HS-5 (cell line): ENCODE measurements around the gene C1orf159.
"Not testable (repeated sequence)": the region's sequence is repeated elsewhere in the genome, so short reads cannot be mapped to it uniquely, and the experiment has no call there.

Source experiments
- DNase-seq: peaks from one replicate; pipeline ENCODE4 v3.0.0-alpha.2; 2012; ENCODE audit warnings: low read depth

C1orf159 gene

DNA sequence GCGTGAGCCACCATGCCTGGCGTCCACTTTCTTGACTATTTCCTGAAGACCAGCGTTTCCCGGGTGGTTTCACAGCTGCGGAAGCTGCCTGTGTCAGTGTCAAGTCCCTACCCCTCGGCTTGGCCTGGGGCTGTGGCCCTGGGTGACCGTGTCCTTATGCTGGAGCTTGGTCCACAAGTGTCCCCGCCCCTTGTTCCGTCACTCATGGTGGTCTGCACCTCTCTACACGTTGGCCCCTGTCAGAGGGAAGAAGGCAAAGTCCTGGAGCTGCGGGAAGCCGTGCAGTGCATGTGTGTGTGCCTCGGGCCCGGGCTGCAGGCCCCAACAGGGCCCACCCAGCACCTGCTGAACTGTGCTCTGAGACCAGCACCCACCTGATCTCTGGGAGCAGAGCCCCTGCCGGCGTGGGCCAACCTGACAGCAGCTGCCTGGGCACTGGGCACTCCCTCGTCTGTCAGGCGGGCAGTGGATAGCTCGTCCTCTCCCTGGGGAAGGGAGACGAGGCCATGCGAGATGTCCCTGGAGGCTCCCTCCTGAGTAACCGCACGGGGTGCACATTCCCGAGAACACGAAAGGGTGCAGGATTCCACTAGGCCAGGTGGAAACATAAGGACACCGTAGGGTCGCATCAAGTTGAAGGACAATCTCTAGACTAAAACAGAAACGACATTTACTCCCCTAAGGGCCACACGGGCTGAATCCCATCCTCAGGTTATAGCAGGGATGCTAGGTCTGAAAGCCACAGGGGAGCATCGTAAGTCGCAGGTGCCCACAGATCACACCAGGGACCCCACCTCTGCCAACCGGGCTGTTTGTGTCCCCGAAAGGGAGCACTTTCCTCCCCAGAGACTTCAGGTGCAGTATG is 2.4 kb upstream of the C1orf159 start:
- DNase-seq, result no peak

DNA sequence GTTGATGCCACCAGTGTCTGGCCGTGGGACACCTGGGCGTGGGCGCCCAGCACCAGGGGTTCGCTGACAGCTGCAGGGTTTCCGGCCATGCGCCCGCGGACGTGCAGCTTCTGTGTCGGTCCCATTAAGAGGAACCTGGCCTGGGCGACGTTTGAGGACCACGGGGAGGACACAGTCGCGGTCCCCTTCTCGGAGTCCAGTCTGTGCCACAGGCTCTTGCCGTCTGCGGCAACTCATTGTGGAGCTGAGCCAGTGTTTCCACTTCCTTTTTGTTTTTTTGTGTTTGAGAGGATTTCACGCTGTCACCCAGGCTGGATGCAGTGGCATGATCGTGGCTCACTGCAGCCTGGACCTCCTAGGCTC is 1.6 kb upstream of the C1orf159 start:
- no peak for DNase-seq

DNA sequence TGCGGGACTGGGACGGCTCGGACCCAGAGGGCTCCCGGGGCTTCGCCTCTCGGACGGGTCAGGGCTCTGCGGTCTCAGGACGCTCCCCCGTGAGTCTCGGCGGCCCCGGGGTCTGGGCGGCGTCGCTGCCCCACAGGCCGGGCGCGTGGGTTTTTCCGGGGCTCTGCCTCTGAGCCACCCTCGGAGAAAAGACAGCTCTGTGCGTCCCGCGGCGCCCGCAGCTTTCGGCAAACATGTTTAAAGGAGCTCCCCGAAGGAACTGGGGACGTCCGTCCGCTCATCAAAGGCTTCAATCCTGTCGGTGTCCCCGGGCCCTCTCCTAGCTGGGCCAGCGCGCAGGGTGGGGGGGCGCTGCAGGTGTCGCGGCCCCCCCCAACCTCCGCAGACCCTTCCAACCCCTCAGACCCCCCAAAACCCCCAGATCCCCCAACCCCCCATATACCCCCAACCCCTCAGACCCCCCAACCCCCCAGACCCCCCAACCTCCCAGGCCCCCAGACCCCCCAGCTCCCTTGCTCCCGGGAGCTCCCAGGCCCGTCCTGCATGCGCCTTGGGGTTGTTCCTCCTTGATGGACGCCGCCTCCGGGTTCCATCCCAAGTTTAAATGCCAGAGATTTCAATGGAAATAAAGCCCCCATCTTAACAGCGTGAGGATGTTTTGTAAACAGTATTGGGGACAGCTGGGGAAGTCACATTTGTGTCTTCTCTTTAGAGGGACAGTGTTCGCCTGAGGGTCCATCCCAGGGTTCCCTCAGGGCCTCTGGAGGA is 996 bp upstream of the C1orf159 start:
- no peak for DNase-seq

DNA sequence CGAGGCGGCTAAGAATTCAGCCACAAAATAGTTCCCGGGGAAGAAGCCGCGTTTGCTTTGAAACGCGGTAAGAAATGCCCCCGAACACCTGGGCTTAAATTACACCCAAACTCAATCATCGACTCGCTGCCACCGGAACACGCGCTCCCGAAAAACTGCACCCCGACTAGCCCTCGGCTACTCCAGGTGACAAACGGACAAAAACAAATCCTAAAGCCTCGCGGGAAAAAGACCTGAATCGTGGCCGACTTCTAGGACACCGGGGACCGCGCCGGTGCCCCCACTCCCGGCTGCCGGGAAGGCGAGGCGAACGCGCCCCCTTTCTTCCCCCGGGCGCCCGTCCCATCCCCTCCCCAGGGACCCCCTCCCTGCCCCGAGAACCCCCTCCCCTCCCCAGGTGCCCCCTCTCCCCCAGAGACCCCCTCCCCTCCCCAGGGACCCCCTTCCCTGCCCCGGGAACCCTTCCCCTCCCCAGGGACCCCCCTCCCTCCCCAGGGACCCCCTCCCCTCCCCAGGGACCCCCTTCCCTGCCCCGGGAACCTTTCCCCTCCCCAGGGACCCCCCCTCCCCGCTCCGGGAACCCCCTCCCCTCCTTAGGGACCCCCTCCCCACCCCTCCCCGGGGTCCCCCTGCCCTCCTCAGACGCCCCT is 628 bp downstream of the C1orf159 start:
- no peak for DNase-seq

DNA sequence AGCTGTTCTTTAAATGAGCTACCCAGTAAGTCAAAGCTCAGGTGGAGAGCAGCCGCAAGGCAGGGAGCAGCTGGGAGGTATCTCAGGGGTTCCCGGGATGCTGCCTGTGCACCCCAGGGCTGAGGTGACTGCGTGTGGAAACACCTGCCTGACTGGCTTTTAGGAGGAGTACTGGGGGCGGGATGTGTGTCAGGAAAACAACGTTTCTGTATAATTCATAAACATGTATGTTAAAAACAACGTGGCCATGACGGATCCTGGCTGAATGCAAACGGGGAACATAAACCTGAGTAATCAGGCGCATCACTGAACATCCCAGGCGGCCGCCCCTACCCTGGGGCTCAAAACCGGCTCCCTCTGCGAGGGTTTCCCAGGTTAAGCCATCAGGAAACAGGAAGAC is 1.5 kb downstream of the C1orf159 start:
- DNase-seq, result no peak

DNA sequence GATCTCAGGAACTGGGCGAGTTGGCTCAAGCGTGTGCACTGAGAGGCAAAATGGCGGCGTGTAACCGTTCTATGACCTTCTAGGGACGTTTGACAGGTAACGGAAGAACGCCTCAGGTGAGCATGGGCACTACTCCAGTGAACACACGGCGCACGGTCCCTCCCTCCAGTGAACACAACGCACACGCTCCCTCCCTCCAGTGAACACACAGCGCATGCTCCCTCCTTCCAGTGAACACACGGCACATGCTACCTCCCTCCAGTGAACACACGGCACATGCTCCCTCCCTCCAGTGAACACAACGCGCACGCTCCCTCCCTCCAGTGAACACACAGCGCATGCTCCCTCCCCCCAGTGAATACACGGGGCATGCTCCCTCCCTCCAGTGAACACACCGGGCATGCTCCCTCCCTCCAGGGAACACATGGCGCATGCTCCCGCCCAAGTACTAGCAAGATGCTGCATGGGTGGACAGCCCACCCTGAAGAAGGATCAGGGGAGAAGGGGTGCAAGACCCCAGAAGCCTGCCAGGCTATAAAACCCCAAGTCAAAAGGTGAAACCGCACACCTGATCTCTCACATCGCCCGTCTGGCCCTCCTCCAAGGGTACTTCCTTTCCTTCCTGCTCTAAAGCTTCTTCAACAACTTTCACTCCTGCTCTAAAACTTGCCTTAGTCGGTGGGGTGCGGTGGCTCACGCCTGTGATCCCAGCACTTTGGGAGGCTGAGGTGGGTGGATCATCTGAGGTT is 3.5 kb downstream of the C1orf159 start:
- no peak for DNase-seq

DNA sequence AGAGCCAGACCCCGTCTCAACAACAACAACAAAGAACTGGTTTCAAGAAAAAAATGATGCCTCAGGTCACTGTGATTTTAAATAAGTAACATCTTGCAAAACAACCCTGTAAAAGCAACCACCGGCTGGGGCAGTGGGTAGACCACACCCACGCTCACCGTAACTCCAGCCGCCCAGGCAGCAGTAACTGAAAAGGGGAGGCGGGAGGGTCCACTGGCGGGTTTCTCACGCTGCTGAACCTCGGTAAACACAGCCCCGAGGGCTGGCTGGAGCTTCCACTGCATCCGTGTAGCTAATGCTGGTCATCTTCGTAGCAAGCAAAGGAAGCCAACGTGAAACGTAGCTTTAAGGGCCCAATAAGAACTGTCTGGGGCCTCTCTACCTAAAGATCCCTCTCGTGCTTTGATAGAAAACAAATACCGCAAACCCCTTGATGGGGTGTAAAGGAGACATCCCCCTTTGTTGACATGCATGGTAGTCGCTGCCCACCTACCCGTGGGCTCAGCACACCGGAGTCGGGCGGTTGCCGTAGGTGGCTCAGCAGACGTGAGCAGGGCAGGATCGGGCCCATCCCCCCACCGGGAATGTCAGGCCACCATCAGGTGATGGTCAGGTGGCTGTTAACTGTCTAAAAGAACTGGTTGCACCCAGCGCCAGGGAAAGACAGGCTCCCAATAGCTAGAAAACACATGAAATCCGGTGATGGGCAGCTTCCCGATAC is 4.2 kb downstream of the C1orf159 start:
- DNase-seq, result no peak

DNA sequence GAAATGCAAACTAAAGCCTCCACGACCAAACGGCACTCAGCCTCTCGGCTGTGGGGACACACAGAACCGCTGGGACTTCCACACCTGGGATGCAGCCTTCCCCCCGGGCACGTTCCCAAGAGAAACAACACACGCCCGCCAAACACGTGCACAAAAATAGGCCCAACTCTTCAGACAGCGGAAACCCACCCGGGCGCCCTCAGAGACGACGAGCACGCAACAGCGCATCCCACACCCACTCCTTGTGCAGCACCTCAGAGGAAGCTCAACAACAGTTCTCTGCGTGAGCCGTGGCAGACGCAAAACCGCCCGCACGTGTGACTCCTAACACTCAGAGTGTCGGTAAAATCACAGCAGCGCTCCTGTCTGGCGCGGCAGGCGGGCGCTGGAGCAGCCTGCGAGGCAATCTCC is 5.3 kb downstream of the C1orf159 start:
- DNase-seq, result no peak

DNA sequence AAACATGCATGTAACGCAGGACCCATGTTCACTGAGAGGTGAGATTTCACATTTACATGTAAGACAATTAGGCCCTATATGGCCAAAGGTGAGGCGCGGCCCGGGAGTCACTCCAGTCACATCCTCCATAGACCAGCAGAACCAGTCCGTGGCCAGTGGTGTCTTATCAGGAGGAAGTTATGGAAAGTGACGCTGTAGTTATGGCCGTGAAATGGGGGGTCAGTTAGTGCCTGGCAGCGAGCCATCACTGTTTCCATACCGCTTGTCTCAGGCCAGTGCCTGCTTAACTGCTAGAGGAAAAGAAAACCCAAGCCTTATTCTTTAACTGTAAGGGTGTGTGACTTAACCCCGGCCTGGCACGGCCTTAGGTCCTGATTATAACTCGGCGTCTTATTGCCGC is 6.1 kb downstream of the C1orf159 start:
- no peak for DNase-seq

DNA sequence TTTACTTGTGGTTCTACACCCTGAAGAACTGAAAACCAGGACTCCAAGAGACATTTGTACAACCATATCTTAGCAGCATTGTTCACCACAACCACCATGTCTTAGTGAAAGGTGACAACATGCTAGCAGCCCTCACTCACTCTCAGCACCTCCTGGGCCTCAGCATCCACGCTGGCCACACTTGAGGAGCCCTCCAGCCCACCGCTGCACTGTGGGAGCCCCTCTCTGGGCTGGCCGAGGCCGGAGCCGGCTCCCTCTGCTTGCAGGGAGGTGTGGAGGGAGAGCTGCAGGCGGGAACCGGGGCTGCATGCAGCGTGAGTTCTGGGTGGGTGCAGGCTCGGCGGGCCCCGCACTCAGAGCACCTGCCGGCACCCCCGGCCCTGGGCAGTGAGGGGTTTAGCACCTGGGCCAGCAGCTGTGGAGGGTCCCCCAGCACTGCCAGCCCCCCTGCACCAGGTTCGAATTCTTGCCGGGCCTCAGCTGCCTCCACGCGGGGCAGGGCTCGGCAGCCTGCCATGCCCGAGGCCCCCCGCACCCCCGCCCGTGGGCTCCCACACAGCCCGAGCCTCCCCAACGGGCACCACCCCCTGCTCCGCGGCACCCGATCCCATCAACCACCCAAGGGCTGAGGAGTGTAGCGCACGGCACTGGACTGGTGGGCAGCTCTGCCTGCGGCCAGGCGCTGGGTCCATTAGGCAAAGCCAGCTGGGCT is 9.2 kb downstream of the C1orf159 start:
- no peak for DNase-seq

DNA sequence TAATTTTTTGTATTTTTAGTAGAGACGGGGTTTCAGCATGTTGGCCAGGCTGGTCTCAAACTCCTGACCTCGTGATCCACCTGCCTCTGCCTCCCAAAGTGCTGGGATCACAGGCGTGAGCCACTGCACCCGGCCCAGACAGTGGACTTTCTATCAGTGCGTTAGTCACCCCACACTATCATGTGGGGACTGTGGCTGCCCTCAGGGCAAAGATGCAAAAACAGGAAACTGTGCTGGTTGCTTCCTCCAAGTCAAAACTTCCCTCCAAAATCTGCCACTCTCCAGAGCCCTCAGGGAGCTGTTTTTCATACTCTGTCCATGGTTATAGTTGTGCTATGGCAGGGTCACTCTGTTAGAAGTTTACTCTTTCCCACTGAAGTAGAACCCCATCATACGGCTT is 11.7 kb downstream of the C1orf159 start:
- DNase-seq, result not testable (repeated sequence)

DNA sequence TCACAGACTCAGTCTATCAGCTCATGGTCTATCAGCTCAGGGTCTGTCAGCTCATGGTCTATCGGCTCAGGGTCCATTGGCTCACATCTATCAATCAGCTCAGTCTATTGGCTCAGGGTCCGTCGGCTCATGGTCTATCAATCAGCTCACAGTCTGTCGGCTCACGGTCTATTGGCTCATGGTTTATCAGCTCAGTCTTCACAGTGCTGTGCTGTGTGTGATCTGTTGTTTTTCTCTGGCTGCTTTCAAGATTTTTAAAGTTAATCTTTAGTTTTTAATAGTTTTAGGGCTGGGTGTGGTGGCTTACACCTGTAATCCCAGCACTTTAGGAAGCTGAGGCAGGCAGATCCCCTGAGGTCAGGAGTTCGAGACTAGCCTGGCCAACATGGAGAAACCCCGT is 14.4 kb downstream of the C1orf159 start:
- DNase-seq, result no peak

DNA sequence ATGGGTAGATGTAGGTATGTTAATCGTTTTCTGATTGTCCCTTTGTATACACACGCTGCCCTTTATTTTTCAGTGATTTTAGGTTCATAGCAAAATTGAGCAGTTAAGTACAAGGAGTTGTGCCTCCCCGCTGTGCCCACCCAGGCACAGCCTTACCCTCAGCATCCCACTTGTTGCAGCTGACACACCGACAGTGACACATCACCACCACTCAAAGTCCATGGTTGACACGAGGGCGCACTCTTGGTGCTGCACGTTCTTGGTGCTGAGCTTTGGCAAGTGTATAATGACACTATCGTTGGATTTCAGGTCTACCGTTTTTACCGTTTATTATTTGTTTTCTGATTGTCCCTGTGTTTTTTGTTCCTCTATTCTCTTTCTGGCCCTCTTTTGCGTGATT is 15.6 kb downstream of the C1orf159 start:
- DNase-seq, result no peak

DNA sequence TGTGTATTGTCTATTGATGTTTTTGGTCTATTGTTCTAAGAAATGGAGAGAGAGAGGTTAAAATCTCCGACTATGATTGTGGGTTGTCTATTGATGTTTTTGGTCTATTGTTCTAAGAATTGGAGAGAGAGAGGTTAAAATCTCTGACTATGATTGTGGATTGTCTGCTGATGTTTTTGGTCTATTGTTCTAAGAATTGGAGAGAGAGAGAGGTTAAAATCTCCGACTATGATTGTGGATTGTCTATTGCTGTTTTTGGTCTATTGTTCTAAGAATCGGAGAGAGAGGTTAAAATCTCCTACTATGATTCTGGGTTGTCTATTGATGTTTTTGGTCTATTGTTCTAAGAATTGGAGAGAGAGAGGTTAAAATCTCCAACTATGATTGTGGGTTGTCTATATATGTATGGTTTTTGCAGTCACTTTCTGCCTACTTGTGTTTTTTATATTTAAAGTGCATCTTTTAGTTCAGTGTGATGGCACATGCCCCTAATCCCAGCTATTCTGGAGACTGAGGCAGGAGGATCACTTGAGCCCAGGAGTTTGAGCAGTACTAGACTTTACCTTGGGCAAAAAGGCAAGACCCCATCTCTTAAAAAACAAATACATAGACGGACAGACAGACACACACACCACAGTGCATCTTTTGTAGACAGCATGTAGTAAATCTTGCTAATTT is 16.2 kb downstream of the C1orf159 start:
- no peak for DNase-seq

DNA sequence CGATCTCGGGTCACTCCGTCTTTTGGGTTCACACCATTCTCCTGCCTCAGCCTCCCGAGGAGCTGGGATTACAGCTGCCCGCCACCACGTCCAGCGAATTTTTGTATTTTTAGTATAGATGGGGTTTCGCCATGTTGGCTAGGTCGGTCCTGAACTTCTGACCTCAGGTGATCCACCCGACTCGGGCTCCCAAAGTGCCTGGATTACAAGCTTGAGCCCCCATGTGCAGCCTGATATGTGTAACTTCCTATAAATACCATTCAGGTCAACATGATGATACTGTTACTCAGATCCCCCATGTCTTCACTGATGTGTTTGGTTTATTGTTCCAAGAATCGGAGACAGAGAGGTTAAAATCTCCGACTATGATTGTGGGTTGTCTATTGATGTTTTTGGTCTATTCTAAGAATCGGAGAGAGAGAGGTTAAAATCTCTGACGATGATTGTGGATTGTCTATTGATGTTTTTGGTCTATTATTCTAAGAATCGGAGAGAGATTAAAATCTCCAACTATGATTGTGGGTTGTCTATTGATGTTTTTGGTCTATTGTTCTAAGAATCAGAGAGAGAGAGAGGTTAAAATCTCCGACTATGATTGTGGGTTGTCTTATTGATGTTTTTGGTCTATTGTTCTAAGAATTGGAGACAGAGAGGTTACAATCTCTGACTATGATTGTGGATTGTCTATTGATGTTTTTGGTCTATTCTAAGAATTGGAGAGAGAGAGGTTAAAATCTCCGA is 17.0 kb downstream of the C1orf159 start:
- no peak for DNase-seq

DNA sequence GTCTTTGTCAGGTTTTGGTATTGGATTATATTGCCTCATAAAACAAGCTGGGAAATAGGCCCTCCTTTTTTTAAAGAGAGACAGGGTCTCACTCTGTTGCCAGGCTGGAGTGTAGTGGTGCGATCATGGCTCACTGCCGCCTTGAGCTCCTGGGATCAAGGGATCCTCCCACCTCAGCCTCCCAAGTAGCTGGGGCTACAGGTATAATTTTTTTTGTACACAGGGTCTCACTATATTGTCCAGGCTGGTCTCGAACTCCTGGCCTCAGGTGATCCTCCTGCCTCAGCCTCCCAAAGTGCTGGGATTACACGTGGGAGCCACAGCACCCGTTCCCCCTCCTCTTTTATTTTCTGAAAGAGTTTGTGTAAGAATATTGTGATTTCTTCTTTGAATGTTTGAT is 19.8 kb downstream of the C1orf159 start:
- DNase-seq, result not testable (repeated sequence)

DNA sequence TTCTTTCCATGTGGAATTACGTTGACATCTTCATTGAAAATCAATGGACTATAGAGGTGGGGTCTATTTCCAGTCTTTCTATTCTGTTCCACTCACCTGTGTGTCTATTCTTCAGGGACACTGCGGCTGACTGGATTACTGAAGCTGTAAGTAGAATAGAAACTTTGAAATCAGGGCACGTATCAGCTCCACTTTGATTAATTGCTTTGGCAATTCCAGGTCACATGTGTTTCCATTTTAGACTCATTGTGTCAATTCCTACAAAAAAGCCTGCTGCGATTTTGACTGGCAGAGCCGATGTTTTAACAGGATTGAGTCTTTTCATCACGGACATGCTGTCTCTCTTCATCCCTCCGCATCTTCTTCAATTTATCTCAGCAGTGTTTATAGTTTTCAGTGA is 20.9 kb downstream of the C1orf159 start:
- DNase-seq, result no peak

DNA sequence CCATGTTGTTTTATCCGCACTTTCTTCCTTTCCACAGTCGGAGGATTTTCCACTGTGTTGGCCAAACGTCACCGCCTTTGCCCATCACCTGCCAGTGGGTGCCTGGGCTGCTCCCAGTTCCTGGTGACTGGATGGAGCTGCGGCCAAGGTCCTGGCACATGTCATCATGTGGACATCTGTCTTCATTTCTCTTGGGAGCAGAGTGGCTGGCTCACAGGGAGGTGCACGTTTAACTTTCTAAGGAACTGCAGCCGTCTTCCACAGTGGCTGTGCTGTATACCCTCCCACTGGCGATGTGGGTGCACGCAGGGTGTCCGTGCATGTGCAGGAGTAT is 22.3 kb downstream of the C1orf159 start:
- no peak for DNase-seq

DNA sequence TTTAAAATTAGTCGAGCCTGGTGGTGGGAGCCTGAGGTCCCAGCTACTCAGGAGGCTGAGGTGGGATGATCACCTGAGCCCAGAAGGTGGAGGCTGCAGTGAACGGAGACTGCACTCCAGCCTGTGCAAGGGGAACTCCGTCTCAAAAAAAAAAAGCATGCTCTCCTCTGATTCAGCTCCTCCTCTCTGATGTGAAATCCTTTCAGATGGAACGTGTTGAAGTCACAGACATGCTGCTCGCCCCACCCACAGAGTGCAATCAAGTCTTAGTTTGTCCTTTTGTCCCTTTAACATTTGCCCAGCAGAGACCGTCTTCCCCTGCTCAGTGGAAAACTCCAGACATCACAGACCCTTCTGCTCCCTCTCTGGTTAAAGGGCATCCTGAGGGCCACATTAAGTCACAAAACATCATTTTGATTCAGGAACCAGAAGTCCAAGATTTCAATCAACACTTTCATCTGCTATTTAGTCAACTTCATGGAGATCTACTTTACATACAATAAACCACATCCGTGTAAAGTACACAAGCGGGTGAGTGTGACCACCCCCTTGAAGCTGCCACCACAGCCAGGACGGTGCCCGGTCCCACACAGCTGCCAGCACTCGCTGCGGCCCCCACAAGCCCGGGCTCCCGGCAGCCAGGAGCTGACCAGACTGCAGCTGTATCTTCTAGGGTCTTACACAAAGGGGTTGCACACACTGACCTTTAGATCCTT is 22.8 kb downstream of the C1orf159 start:
- DNase-seq, result no peak
